H1 (cell line): Measurements from ENCODE around the gene PTGIS. TPM values are rescaled to one million over a fixed set of nuclear protein-coding genes. Genes with fewer than 3 reads are reported as not detected.

ENCODE experiments used
- CEBPB ChIP-seq: IDR thresholded peaks from 2 replicates; pipeline ENCODE4 v1.6.1; 2012; ENCODE audit warnings: low read depth, low read length
- KDM1A ChIP-seq: fragments of 200-600, 300-600 bp; sonication (generic); IDR thresholded peaks from 2 replicates; pipeline ENCODE4 v1.7.1; 2016; ENCODE audit warnings: mild to moderate bottlenecking, low read length, borderline replicate concordance
- KDM4A ChIP-seq: IDR thresholded peaks from one replicate; pipeline ENCODE4 v1.7.1; 2012; ENCODE audit warnings: low read depth, mild to moderate bottlenecking, moderate library complexity, low read length, inconsistent platforms; ENCODE audit not compliant: severe bottlenecking
- SIRT6 ChIP-seq: IDR thresholded peaks from one replicate; pipeline ENCODE4 v1.7.1; 2012; ENCODE audit warnings: low read length, inconsistent platforms
- polyA plus RNA-seq, 7 experiments: library from polyadenylated mRNA; depleted of rRNA in 3 of 7; stranded (reverse) in 5 of 7; unstranded in 2 of 7; fragments of >200 nt in 5 of 7; fragments of 200-250 nt in 2 of 7; gene quantifications; 1 replicate in 5 of 7; 2 replicates in 1 of 7; 4 replicates in 1 of 7; pipeline versions ENCODE4 v1.2.1 to v1.2.3, GENCODE V29; 2011 to 2013; ENCODE audit warnings: missing spikeins in 2 of 7, mixed read lengths in 2 of 7
- total RNA-seq: library from RNA; stranded (reverse); fragmentation: NEBNext Ultra II Directional; extraction: Animal tissue kit (Norgen Biotek cat#: 25700); gene quantifications from 2 replicates; pipeline ENCODE4 v1.2.1, GENCODE V29; 2021
- TF ChIP-seq, protein P1 (sequence below): fragments of 300-600 bp; sonication (generic); IDR thresholded peaks from 2 replicates; pipeline ENCODE4 v1.7.1; 2012; ENCODE audit warnings: low read length, moderate library complexity, mild to moderate bottlenecking, inconsistent platforms; ENCODE audit not compliant: insufficient replicate concordance
- TF ChIP-seq, protein P2 (sequence below): IDR thresholded peaks from 2 replicates; pipeline ENCODE4 v1.6.1; 2012; ENCODE audit warnings: low read length, inconsistent platforms

The PTGIS gene
- total and polyA plus RNA-seq, 2 of the 8 experiments (the other 6 are each of a cell fraction or from before 2014, with no cell fraction given), result 29.9 to 35.5 TPM

DNA sequence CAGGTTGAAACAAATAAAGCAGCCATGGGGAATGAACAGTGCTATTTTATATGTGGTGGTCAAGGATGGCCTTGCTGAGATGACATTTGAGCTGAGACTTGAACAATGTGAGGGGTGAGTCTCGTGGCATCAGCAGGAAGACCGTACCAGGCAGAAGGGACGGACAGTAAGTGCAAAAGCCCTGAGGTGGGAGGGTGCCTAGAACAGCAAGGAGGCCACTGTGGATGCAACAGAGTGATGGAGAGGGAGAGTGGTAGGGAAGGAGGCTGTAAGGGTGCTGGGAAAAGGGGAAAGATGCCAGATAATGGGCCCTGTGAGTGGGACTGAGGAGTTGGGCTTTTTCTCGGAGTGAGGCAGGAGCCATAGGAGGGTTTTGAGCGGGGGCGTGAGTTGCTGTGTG is 97.0 kb downstream of the PTGIS start (continued):
- TF ChIP-seq CEBPB (no peak), SIRT6 (no peak), KDM1A (no peak), KDM4A (no peak)
- TF ChIP-seq, protein P1, sequence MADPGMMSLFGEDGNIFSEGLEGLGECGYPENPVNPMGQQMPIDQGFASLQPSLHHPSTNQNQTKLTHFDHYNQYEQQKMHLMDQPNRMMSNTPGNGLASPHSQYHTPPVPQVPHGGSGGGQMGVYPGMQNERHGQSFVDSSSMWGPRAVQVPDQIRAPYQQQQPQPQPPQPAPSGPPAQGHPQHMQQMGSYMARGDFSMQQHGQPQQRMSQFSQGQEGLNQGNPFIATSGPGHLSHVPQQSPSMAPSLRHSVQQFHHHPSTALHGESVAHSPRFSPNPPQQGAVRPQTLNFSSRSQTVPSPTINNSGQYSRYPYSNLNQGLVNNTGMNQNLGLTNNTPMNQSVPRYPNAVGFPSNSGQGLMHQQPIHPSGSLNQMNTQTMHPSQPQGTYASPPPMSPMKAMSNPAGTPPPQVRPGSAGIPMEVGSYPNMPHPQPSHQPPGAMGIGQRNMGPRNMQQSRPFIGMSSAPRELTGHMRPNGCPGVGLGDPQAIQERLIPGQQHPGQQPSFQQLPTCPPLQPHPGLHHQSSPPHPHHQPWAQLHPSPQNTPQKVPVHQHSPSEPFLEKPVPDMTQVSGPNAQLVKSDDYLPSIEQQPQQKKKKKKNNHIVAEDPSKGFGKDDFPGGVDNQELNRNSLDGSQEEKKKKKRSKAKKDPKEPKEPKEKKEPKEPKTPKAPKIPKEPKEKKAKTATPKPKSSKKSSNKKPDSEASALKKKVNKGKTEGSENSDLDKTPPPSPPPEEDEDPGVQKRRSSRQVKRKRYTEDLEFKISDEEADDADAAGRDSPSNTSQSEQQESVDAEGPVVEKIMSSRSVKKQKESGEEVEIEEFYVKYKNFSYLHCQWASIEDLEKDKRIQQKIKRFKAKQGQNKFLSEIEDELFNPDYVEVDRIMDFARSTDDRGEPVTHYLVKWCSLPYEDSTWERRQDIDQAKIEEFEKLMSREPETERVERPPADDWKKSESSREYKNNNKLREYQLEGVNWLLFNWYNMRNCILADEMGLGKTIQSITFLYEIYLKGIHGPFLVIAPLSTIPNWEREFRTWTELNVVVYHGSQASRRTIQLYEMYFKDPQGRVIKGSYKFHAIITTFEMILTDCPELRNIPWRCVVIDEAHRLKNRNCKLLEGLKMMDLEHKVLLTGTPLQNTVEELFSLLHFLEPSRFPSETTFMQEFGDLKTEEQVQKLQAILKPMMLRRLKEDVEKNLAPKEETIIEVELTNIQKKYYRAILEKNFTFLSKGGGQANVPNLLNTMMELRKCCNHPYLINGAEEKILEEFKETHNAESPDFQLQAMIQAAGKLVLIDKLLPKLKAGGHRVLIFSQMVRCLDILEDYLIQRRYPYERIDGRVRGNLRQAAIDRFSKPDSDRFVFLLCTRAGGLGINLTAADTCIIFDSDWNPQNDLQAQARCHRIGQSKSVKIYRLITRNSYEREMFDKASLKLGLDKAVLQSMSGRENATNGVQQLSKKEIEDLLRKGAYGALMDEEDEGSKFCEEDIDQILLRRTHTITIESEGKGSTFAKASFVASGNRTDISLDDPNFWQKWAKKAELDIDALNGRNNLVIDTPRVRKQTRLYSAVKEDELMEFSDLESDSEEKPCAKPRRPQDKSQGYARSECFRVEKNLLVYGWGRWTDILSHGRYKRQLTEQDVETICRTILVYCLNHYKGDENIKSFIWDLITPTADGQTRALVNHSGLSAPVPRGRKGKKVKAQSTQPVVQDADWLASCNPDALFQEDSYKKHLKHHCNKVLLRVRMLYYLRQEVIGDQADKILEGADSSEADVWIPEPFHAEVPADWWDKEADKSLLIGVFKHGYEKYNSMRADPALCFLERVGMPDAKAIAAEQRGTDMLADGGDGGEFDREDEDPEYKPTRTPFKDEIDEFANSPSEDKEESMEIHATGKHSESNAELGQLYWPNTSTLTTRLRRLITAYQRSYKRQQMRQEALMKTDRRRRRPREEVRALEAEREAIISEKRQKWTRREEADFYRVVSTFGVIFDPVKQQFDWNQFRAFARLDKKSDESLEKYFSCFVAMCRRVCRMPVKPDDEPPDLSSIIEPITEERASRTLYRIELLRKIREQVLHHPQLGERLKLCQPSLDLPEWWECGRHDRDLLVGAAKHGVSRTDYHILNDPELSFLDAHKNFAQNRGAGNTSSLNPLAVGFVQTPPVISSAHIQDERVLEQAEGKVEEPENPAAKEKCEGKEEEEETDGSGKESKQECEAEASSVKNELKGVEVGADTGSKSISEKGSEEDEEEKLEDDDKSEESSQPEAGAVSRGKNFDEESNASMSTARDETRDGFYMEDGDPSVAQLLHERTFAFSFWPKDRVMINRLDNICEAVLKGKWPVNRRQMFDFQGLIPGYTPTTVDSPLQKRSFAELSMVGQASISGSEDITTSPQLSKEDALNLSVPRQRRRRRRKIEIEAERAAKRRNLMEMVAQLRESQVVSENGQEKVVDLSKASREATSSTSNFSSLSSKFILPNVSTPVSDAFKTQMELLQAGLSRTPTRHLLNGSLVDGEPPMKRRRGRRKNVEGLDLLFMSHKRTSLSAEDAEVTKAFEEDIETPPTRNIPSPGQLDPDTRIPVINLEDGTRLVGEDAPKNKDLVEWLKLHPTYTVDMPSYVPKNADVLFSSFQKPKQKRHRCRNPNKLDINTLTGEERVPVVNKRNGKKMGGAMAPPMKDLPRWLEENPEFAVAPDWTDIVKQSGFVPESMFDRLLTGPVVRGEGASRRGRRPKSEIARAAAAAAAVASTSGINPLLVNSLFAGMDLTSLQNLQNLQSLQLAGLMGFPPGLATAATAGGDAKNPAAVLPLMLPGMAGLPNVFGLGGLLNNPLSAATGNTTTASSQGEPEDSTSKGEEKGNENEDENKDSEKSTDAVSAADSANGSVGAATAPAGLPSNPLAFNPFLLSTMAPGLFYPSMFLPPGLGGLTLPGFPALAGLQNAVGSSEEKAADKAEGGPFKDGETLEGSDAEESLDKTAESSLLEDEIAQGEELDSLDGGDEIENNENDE, result no peak
- TF ChIP-seq, protein P2, sequence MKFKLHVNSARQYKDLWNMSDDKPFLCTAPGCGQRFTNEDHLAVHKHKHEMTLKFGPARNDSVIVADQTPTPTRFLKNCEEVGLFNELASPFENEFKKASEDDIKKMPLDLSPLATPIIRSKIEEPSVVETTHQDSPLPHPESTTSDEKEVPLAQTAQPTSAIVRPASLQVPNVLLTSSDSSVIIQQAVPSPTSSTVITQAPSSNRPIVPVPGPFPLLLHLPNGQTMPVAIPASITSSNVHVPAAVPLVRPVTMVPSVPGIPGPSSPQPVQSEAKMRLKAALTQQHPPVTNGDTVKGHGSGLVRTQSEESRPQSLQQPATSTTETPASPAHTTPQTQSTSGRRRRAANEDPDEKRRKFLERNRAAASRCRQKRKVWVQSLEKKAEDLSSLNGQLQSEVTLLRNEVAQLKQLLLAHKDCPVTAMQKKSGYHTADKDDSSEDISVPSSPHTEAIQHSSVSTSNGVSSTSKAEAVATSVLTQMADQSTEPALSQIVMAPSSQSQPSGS, result no peak
